ENCODE measurements around the gene SORCS3.

Gene SORCS3

DNA sequence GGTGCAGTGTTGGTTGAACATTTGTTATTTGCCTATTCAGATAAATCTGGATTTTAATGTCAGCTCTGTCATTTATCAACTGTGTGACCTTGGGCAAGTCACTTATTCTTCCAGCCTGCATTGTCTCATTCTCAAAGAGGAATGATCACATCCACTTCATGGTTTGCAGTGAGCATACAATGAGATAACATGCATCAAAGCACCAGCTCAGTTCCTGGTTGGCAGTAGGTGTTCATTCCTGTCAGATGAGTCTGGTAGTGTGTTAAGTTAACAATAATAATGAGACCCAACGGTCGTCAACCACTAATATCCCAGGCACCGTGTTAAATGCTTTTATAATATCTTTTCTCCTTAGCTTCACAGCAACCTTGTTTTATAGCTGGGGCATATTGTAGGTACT lies 137.3 kb downstream of the SORCS3 start:
- DNase-seq (ENCODE audit: low read depth), result no peak

GRCh38 chr10:104779701-104780100 lies 138.6 kb downstream of the SORCS3 start:
- no peak for DNase-seq (ENCODE audit: low read depth)

DNA sequence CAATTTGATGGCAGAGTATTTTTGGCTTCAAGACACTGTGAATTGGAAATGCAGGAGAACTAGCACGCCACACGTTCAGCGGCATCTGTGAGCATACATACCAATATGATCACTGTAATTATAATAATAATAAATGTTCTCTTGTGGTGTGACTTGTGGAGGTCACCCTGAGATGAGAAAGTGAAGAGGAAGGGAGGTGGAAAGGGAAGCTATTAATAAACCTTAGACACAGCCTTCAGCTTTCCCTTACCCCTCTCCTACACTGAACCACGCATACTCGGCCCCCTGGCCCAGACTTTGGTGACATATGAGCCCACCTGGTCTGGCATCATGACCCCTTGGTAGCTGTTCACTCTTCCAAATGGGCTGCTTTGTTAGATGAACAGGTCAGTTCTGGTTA lies 139.1 kb downstream of the SORCS3 start:
- no peak for DNase-seq (ENCODE audit: low read depth)

DNA sequence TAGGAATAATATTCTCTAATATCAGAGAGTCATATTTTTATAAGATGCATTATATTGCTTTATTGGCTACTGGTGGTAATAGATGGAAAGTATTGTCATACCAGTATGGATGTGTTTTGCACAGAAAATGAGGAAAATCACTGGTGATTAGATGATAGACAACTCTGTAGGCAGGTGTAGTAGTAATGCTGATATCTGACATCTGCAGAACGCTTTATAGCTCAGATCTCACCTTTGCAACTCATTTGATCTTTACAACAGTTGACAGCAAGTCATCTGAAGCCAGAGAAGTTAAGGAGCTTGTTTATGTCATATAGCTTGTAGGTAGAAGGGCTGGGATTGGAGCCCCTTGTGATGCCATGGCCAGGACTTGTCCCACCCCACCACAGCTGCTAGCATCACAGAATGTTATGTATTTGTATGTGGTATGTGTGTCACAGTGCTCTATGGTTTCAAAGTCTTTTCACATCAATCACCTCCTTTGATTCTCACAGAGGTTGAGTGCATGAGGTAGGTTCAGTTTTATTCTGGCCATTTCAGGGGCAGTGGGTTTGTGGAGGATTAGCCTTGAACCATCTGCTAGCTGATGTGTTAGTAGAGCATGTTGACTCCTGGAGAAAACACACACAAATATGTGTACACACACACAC lies 140.0 kb downstream of the SORCS3 start:
- DNase-seq (ENCODE audit: low read depth), result no peak

DNA sequence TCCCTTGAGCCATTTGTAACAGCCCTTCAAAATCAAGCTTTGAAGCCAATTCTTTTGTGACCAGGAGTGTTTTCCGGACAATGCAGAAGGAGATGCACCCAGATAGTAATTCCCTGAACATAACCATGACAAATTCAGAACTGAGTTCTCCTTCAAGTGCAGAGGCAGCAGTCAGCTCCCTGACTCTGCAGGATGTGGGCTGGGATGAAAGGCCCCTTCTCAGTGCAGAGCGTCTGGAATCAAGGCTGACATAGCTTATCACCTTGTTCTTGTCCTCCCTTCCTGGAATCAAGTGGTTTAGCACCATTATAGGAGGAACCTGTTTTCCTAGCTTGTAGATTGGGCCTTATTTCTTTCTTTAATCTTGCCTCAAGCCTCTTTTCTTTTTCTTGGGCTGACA lies 143.4 kb downstream of the SORCS3 start:
- DNase-seq (ENCODE audit: low read depth), result no peak

- DNase-seq (ENCODE audit: low read depth), result no peak
These were observed 150.4 kb downstream of the SORCS3 start for GRCh38 chr10:104791471-104791870.

GRCh38 chr10:104795411-104795810 lies 154.3 kb downstream of the SORCS3 start:
- DNase-seq (ENCODE audit: low read depth), result no peak

DNA sequence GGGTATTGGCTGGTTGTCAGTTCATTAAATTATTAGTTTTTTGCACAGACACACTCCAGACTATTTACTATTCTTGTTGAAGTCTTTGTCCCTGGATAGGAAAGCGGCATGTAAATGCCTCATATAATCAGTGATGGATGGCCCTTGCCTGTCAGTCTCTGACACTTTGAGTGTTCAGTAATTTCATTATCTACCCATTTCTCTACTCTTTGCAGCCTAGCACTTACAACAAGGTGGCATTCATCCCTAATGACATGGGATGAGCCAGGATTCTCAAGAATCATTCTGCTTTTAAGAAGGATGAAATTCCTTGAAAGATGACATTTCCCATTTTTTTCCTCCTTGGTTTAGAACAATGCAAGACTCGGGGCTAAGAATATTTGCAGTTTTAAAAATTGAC lies 155.7 kb downstream of the SORCS3 start:
- DNase-seq (ENCODE audit: low read depth), result no peak

GRCh38 chr10:104802941-104803340 lies 161.9 kb downstream of the SORCS3 start:
- DNase-seq (ENCODE audit: low read depth), result no peak

GRCh38 chr10:104804880-104805279 lies 163.8 kb downstream of the SORCS3 start:
- DNase-seq (ENCODE audit: low read depth), result no peak

DNA sequence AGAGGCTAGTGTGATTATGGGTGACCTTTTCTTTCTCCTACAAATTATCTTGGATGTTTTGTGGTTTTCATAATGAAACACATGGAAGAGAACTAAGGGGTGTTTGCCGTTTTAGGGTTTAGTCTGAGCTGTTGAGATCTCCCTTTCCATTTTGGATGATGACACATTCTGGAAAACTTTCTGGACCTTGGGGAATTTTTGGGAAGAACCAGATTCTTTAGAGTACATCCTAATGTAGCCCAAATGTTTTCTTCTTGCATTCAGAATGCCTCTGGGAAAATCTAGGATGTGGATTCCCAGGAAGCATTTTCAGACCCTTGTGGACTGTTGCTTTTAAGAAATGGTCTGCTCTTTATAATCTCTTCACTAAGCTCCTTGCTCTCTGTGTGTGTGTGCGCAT lies 165.7 kb downstream of the SORCS3 start:
- DNase-seq (ENCODE audit: low read depth), result no peak

GRCh38 chr10:104807581-104808310 lies 166.7 kb downstream of the SORCS3 start:
- DNase-seq (ENCODE audit: low read depth), result no peak

DNA sequence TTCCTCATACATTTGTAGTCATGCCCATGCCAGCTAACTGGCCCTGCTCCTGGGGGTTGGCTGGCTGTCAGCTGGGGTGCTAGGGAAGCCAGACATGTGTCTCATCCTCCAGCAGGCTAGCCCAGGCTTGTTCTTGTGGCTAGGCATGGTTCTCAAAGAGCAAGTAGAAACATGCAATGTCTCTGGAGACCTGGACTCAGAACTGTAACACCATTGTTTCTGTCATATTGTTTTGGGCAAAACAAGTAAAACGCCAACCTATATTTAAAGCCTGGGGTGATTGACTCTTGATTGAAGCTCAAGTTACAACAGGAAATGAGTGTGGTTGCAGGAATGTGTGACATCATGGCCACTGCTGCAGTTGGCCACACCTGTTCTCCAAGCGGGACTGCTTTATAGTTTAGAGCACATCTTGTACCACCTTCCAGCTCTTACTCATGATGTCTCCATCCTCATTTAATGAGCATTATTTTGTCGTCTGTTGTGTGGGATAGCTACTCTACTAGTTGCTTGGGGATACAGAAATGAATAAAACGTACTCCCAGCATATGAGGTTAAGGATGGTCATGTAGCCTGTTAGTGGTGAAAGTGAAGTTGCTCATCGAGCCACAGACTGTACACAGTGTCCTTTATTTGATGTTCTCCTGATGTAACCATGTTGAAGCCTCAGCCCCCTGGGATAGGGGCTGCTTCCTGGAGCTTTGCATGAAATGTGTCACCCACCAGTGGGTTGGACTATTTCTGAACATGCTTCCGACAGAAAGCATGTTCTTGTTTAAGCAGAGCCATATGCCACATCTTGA lies 168.4 kb downstream of the SORCS3 start:
- no peak for DNase-seq (ENCODE audit: low read depth)

DNA sequence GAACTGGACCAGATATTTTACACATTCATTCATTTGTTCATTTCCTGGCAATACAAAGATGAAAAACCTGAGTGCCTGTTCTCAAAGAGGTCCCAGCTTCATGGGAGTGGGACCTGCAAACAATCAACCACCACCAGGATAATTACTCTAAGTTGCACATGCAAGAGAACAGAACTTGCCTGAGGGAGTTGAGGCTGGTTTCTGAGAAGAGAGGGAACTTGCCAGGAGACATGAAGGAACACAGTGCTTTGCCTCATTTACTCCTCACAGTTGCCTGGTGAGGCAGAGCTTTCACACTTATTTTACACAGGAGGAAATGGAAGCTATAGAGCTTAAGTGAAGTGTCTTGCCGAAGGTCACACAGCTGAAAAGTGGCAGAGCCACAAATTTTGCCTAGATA lies 170.1 kb downstream of the SORCS3 start:
- DNase-seq (ENCODE audit: low read depth), result no peak

DNA sequence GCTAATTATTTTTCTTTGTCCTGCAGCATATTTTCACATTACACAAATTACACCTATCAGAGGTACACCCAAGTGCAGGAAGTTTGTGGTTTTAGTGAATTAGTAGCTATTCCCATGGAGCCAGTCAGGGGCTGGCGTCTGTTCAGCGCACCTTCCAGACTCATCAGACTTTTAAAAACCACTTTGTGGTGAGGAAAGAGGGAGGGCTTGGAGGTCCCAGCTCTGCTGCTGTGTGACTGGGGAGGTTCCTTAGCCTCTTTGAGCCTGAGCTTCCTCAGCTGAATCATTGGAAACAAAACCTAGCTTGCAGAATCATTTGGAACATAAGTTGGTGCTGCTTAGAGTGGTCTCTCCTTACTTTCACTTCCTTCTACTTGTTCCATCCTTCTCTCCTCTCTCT lies 175.4 kb downstream of the SORCS3 start:
- no peak for DNase-seq (ENCODE audit: low read depth)

GRCh38 chr10:104819731-104820130 lies 178.6 kb downstream of the SORCS3 start:
- DNase-seq (ENCODE audit: low read depth), result no peak

DNA sequence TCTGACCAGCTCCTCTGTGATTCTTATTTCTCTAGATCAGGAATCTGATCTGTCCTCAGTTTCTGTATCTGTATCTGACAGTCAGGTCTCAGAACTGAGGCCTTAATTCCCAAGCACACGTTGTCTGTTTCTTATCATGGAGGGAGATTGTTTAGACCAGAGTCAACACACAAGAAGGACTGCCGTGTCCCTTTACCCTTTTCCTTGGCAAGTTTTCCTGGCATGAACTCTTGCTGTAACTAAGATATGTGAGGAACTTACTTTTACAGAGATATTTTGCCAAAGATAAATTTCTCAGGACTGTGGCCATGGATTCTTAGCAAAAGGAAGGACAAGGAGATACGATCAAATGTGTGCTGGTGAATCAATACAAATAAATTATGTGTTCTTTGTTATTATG lies 181.0 kb downstream of the SORCS3 start:
- DNase-seq (ENCODE audit: low read depth), result no peak

DNA sequence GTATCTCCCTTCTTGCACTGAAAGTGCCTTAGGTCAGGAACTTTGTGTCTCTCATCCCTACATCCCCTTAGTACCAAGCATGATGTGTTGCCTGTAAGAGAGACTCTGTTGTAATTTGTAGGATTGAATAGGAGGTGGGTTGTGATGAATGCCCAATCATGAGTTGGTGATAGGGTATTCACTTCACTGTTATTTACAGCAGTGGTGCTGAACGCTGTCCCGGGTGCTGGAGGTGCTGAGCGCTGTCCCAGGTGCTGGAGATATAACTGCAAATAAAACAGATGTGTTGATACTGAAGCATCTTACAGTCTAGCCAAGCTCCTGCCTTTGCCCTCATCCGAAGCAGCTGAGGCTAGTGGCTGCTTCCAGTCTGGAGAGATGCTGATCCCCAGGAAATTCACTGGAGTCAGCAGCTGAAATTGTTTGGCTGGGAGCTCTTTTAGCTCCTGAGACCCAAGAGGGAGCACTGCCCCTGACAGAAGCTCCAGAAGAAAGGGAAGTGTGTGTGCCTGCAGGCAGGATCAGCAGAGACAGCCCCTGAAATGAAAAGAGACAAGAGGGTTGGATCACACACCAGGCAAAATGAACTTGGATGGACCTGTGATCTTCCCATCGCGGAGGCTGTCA lies 183.4 kb downstream of the SORCS3 start:
- DNase-seq (ENCODE audit: low read depth), result no peak

DNA sequence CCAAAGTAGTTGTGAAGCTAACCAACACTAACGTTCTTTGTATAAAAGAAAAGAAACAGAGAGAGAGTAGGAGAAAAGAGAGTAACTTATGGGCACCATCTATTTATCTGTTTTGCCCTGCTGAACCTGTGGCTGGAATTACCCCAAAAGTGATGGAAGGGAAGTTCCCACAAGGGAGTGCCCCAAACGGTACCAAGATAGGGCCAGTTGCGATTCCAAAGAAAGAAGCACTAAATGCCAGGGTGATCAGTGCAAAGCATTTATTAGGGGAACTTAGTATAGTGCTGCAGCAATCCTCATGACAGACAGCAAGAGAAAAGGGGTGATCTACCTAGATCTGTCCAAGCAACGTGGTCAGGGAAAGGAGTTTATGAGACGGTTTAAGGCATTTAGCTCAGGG lies 190.2 kb downstream of the SORCS3 start:
- DNase-seq (ENCODE audit: low read depth), result no peak

GRCh38 chr10:104834580-104834979 lies 193.5 kb downstream of the SORCS3 start:
- DNase-seq (ENCODE audit: low read depth), result no peak

GRCh38 chr10:104835422-104835821 lies 194.3 kb downstream of the SORCS3 start:
- no peak for DNase-seq (ENCODE audit: low read depth)

DNA sequence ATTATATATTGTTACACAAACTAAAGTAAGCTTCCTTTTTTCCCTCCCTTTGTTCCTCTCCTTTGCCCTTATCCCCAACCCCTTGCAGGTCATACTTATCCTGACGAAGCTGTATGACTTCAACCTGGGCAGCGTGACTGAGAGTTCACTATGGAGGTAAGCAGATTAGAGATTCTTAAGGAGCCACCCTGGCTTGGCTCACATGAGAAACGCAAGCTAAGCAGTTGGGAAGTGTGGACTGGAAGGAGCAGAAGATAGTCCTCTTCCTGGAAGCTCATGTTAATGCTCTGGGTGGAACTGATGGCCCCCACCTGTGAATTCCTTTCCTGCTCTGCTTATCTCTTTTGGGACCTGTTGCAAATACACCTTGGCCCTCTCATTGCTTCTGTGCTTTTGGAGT lies 201.6 kb downstream of the SORCS3 start:
- DNase-seq (ENCODE audit: low read depth), result no peak

GRCh38 chr10:104844073-104844472 lies 203.0 kb downstream of the SORCS3 start:
- no peak for DNase-seq (ENCODE audit: low read depth)
